ENCODE results near the gene ARHGEF25.

The ARHGEF25 gene

DNA sequence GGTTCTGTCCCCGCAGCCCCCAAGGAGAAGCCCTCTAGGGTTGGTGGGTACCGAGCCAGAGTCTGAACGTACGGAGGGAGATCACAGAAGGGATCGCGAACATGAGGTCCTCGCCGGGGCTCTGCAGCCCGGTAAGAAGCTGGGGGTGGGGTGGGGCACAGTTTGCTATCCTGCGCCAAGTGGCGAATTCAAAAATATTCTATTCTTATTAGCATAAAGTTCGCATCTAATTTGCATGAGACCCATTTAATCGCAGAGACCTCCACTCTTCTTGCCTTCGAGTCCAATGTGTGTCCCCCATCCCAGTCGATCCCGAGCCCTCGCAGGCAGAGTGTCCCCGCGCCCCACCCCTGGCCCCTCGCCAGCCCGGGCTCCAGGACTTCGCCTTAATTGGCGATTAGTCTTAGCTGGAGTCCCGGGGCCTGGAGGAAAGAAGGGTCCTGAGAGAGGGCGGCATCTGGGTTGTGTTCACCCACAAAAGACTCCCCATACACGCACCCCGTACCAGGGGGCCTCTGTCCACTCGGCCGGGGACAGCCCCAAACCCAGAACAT is 604 bp upstream of the ARHGEF25 start:
- no peak overlapping the region for H3K27ac ChIP-seq (replicated peaks)
- H3K27me3 ChIP-seq (ENCODE audit: insufficient read depth, poor library complexity, severe bottlenecking) = peaks cover 70% of the 10 kb centered on the region
- no peak overlapping the region for H3K4me3 ChIP-seq (replicated peaks; ENCODE audit: insufficient read depth, low read length)
- TF ChIP-seq, protein P1, sequence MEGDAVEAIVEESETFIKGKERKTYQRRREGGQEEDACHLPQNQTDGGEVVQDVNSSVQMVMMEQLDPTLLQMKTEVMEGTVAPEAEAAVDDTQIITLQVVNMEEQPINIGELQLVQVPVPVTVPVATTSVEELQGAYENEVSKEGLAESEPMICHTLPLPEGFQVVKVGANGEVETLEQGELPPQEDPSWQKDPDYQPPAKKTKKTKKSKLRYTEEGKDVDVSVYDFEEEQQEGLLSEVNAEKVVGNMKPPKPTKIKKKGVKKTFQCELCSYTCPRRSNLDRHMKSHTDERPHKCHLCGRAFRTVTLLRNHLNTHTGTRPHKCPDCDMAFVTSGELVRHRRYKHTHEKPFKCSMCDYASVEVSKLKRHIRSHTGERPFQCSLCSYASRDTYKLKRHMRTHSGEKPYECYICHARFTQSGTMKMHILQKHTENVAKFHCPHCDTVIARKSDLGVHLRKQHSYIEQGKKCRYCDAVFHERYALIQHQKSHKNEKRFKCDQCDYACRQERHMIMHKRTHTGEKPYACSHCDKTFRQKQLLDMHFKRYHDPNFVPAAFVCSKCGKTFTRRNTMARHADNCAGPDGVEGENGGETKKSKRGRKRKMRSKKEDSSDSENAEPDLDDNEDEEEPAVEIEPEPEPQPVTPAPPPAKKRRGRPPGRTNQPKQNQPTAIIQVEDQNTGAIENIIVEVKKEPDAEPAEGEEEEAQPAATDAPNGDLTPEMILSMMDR (IDR thresholded peaks at IDR 0.05; ENCODE audit: insufficient read depth, low read length) = no peak
- TF ChIP-seq POLR2AphosphoS5 (IDR thresholded peaks at IDR 0.05; ENCODE audit: low read depth) = no peak
- TF ChIP-seq SPI1 (IDR thresholded peaks at IDR 0.05; ENCODE audit: borderline replicate concordance, low read depth) = no peak
- TF ChIP-seq GABPA (IDR thresholded peaks at IDR 0.05; ENCODE audit: low read depth) = no peak
- TF ChIP-seq, protein P2, sequence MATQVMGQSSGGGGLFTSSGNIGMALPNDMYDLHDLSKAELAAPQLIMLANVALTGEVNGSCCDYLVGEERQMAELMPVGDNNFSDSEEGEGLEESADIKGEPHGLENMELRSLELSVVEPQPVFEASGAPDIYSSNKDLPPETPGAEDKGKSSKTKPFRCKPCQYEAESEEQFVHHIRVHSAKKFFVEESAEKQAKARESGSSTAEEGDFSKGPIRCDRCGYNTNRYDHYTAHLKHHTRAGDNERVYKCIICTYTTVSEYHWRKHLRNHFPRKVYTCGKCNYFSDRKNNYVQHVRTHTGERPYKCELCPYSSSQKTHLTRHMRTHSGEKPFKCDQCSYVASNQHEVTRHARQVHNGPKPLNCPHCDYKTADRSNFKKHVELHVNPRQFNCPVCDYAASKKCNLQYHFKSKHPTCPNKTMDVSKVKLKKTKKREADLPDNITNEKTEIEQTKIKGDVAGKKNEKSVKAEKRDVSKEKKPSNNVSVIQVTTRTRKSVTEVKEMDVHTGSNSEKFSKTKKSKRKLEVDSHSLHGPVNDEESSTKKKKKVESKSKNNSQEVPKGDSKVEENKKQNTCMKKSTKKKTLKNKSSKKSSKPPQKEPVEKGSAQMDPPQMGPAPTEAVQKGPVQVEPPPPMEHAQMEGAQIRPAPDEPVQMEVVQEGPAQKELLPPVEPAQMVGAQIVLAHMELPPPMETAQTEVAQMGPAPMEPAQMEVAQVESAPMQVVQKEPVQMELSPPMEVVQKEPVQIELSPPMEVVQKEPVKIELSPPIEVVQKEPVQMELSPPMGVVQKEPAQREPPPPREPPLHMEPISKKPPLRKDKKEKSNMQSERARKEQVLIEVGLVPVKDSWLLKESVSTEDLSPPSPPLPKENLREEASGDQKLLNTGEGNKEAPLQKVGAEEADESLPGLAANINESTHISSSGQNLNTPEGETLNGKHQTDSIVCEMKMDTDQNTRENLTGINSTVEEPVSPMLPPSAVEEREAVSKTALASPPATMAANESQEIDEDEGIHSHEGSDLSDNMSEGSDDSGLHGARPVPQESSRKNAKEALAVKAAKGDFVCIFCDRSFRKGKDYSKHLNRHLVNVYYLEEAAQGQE (IDR thresholded peaks at IDR 0.05; ENCODE audit: insufficient replicate concordance, low read depth) = no peak
- DNase-seq (ENCODE audit: low read depth in 1 of 2, low spot score in 1 of 2) = no peak

DNA sequence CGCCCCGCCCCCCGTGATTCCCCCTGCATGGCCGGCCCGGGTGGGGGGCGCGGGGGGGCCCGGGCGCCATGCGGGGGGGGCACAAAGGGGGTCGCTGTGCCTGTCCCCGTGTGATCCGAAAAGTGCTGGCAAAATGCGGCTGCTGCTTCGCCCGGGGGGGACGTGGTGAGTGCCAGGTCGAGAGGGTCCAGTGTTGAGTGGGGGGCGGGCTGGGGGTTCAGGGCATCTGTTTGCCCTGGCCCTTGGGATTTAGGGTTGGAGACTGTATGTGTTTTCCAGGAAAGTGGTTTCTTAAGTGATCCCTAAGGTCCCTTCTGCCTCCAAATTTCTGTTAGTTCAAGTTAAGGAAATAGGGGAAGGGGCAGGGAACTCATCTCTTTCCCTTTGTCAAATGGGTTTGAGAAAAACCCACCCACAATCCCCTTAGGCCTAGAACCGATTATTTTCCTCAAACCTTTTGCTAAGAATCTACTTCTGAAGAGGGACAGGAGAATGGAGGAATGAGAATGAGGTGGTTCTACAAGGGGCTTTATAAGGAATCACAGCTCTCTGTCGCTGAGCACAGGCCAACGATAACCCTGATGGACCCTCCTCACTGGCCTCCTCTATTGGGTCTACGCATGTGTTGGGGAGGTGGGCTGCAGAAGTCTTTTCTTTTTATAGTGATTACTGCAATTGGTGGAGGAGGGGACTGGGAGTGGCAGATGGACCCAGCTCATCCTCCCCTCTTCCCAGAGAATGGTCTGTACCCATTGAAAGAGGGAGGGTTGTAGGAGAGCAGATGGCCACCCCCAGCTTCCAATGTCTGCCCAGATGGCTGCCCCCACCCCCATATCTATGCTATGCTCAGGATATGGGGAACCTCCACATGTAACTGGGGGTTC is 834 bp downstream of the ARHGEF25 start:
- no peak for DNase-seq (ENCODE audit: low read depth in 1 of 2, low spot score in 1 of 2)
- Histone ChIP-seq H3K27me3 (ENCODE audit: insufficient read depth, poor library complexity, severe bottlenecking) (peaks cover 62% of the 10 kb centered on the region), H3K27ac (replicated peaks) (no peak overlapping the region), H3K4me3 (replicated peaks; ENCODE audit: insufficient read depth, low read length) (no peak overlapping the region)
- TF ChIP-seq POLR2AphosphoS5 (IDR thresholded peaks at IDR 0.05; ENCODE audit: low read depth) (no peak), SPI1 (IDR thresholded peaks at IDR 0.05; ENCODE audit: borderline replicate concordance, low read depth) (no peak), GABPA (IDR thresholded peaks at IDR 0.05; ENCODE audit: low read depth) (no peak)
- TF ChIP-seq, protein P1 (IDR thresholded peaks at IDR 0.05; ENCODE audit: insufficient read depth, low read length) = no peak
- TF ChIP-seq, protein P2 (IDR thresholded peaks at IDR 0.05; ENCODE audit: insufficient replicate concordance, low read depth) = no peak

DNA sequence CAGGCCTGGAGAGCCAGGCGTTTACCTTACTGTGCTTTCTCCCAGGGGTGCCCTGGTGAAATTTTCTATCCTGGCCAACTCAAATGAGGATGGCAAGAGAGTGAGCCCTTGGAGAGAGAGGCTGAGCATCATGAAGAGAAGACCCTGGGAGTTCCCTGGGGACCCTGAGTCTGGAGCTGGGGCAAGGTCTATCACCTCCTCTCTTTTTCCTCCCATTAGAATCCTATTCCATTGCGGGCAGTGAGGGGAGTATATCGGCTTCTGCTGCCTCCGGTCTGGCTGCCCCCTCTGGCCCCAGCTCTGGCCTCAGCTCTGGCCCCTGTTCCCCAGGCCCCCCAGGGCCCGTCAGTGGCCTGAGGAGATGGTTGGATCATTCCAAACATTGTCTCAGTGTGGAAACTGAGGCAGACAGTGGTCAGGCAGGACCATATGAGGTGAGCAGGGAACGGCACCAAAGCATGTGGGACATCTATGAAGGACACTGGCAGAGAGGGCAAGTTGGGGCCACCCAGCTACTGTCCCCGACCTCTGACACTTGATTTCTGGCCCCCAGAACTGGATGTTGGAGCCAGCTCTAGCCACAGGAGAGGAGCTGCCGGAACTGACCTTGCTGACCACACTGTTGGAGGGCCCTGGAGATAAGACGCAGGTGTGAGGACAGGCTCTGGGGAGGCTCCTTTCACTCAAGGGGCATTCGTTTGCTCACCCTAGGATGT is 1.6 kb downstream of the ARHGEF25 start:
- Histone ChIP-seq H3K27ac (replicated peaks) (no peak overlapping the region), H3K4me3 (replicated peaks; ENCODE audit: insufficient read depth, low read length) (no peak overlapping the region), H3K27me3 (ENCODE audit: insufficient read depth, poor library complexity, severe bottlenecking) (peaks cover 64% of the 10 kb centered on the region)
- TF ChIP-seq SPI1 (IDR thresholded peaks at IDR 0.05; ENCODE audit: borderline replicate concordance, low read depth) (no peak), GABPA (IDR thresholded peaks at IDR 0.05; ENCODE audit: low read depth) (no peak), POLR2AphosphoS5 (IDR thresholded peaks at IDR 0.05; ENCODE audit: low read depth) (no peak)
- TF ChIP-seq, protein P2 (IDR thresholded peaks at IDR 0.05; ENCODE audit: insufficient replicate concordance, low read depth) = no peak
- TF ChIP-seq, protein P1 (IDR thresholded peaks at IDR 0.05; ENCODE audit: insufficient read depth, low read length) = no peak
- DNase-seq (ENCODE audit: low read depth in 1 of 2, low spot score in 1 of 2) = no peak

All from HL-60 (cell line).